HG02870 (cell line): Measurements from ENCODE around the gene TTN.
A peak's percentile ranks its signal among the peaks of the same experiment; 100 is the strongest.

Experiments
- ATAC-seq: cut with Tn5 transposase; IDR thresholded peaks from one replicate; pipeline ENCODE4 v1.9.1; 2021; ENCODE audit warnings: mild to moderate bottlenecking, moderate library complexity; ENCODE audit not compliant: unreplicated experiment

TTN gene

GRCh38 chr2:178819147-178819875 lies 12.1 kb upstream of the TTN start:
- ATAC-seq = no peak

GRCh38 chr2:178811901-178812300 lies 4.7 kb upstream of the TTN start:
- no peak for ATAC-seq

DNA sequence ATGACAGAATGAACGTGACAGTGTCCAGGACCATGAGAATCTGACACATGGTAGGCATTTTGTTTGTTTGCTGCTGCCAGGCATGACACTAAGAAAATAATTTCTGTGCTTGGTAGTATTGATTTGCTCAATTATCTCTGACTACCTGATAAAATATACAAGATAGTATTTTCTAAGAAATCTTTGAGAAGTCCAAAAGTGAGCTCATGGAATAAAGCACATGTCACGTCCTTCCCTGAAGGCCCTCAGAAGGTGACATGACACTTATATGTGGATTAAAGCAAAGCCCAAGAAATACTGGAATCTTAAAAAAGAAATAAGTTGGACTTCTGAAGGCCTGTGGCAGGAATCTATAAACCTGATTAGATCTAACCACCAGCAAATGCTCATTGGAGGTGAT lies 3.8 kb upstream of the TTN start:
- ATAC-seq = no peak

DNA sequence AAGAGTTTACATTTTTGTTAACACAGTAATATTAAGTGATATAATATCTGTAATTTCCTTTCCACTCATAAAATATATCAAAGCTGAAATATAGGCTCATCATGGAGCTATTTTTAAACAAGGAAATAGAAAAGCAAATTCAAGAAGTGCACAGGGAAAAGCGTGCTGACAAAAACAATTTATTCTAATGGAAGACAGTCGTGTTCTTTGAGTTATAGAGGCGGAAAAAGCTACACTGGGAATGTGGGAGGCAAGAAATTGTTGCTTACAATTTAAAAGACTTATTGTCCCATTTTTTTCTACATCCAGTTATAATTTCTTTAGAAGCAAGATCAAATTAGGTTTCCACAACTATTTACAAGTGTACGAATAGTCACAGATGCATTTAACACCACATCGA lies 3.2 kb upstream of the TTN start:
- no peak for ATAC-seq

- ATAC-seq = no peak
Measured at GRCh38 chr2:178806543-178806942, 680 bp downstream of the TTN start.

- ATAC-seq = no peak
Measured at GRCh38 chr2:178805457-178805856, 1.8 kb downstream of the TTN start.

DNA sequence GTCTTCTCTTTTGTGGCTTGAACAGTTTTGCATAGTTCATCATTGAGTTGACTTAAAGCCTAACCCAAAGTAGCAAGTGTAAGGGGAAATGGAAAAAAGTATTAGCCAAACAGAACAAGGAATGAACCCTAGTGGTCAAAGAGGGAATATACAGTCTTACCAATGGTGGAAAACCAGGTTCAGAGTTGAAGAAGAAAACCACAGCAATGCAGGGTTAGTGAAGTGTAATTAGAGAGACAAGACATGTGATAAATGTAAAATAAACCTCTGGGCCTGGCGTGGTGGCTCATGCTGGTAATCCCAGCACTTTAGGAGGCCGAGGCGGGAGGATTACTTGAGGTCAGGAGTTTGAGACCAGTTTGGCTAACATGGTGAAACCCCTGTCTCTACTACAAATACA lies 2.4 kb downstream of the TTN start:
- ATAC-seq = peak; percentile 54

DNA sequence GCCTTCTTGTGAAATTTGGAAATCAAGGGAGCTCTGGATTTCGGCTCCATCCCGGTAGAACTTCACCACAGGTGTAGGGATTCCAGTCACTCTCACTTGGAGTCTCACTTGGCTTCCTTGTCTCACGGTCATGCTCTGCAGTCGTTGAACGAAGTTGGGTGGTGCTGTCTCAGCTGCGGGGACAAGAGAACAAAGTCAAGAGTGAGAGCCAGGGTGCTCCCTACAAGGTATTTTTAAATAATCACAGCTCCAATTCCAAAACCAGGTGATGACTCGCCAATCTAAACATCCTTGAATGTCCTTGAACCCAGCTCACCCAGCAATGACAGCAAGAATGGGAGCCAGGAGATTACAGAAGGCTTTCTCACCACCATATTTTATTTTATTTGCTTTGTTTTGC lies 6.7 kb downstream of the TTN start:
- no peak for ATAC-seq

DNA sequence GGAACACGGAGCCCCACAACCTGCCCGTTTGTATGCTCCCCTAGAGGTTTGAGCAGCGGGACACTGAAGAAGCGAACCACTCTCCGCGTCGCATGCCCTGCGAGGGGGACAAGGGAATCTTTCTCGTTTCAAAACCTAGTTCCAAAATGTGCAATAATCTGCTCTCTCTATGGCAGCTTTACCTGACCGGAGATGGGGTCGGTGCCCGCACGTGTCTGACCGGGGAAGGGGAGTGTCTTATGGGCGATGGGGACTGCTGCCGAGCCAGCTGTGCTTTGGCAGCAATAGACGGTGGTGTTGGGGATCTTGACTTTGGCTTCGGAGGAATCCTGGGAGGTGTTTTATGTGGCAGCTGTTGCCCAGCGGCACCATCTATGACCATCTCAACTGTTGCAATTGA lies 7.9 kb downstream of the TTN start:
- no peak for ATAC-seq

DNA sequence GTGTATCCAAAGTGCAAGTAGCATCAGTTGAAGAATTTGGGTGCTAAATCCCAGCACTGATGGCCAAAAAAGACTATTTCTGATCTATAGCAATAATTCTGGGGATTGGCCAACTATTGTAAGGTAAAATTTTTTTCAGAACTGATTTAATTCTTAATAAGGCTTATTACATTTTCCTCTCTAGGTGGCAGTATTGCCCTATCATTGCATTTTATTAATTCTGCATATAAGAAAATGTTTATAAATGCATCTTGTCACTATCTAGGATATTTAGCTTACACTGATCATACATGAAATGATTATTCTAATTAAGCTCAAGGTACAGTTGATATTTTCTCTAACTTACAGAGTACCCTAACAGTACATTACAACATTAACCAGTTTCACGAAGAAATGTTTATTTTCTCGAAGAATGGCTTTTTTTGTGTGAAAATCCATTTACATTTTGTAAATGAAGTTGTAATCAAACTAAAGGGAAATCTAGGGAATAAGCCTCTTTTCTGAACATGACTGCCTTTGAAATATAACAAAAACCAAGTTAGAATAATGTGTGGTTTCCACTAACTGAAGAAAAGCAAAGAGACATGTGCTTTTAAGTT lies 11.0 kb downstream of the TTN start:
- no peak for ATAC-seq

DNA sequence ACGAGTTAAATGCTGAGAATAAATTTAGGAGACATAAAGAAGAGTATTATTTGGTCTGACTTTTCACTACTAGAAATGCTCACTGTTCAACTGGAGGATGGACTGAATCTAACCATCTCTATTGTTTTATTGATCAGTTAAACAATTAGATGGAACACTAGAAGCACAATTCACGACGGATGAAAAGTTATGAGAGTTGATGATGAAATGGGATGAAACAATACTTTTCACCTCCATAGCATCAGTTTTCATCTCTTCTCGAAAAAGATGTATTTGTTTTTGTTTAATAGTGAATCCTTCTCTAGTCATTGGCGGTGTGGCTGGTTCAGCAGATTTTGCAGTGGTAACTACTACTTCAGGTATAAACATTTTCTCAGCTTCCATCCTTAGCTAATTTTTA lies 19.3 kb downstream of the TTN start:
- no peak for ATAC-seq

DNA sequence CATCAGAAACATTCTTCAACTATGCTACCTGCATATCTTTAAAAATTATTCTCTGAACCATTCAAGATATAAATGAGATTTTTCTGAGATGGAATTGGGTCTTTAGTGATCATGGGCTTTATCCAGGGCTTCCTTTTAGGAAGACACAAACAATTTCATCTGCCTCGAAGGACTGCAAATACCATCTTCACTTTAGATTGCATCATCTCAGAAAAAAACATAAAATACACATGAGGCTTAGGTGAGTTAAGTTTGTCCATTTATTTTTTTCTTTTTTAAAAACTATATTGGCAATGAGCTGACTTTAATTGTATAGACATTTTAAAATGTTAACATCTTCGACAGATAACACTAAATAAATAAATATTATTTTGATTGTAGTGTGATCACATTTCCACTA lies 20.1 kb downstream of the TTN start:
- ATAC-seq = no peak

GRCh38 chr2:178783889-178784288 lies 23.3 kb downstream of the TTN start:
- ATAC-seq = no peak

DNA sequence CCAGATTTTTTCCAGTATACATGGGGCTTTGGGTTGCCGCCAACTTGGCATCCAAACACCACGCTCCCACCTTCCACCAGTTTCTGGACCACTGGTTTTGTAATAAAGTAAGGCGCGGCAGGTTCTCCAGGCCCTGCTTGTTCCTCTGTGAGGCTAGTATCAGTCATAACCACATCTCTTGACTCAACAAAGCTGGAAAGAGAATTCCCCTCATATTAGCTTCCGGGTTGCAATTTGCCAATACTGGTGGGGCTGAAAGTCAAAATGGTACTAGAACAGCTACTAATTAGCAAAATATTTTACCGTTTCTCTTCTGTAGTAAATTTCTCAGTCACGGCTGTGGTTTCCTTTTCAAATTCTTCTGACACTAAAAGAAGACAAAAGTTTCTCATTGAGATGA lies 25.0 kb downstream of the TTN start:
- peak; percentile 70 for ATAC-seq

DNA sequence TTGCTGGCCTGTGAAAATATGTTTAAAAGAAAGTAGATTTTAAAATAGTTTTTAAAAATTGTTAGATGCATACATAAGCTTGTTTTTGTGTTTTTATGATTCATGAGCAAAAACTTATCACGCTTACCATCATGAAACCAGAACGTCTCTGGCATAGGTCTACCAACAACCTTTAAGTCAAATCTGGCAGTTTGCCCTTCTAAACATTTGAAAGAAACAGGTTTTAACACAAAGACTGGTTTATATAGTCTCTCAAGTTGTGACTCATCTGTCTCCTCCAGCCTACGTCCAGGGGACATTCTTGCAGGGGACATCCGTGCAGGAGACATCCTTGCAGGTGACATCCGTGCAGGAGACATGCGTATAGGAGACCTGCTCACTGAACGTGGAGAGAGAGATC lies 29.6 kb downstream of the TTN start:
- ATAC-seq = no peak

DNA sequence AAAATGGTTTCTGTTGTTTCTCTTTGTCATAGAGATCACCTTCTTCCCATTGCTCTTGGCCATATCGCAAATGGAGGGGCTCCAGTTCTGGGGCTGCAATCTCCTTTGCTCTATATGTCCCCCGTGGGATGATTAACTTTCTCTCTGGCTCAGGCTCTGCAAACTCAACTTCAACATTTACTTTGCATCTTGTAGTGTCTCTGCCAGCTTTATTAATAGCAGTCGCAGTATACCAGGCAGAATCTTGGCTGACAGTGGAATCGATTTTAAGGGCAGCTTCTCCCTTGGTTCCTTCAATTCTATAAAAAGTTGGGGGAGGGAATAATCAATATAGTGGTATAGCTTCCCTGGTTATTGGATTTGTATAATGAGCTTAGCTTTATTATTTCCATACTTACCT lies 30.5 kb downstream of the TTN start:
- no peak for ATAC-seq

- ATAC-seq = no peak
Measured at GRCh38 chr2:178775975-178776374, 31.2 kb downstream of the TTN start.

- no peak for ATAC-seq
Measured at GRCh38 chr2:178770518-178770917, 36.7 kb downstream of the TTN start.

DNA sequence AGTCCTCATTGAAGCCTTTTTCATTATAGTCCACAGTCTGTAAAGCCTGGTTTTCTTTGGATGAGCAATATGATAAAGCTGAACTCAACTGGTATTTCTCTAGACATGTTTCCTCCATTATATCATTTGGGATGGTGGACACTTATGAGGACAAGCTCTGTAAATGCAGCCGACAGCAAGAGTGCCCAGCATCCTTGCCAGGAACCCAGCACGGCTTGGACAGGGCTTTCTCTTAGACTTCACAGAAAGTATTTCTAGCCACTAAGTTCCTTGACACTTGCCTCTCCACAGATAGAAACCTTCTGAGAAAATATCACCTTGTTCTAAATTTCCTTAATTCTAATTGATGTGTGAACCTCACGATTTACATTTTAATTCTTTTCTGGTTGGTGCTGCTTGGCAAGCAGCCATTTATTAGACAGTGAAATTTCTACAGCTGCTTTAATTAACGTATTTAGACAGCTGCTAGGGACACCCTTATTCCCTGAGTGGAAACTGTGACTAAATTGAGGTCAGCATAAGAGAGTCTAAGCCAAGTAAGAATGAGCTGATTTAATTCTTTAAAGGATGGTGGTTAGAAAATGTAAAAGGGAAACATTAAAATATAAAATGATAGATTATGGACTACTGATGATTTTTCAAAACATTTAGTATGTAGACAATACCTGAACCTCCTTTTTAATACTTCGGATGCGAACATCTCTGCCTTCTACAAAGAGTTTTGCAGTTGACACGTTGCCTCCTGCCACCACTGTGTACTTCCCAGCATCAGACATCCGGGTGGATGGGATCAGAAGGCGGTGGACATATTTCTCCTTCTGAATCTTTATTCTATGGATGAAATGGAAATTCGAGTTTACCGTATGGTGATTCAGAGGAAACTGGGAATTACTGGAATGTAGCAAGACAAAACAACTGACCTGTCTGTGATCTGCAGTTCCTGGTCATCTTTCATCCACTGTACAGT lies 39.8 kb downstream of the TTN start:
- no peak for ATAC-seq

- ATAC-seq = no peak
Measured at GRCh38 chr2:178764097-178764496, 43.1 kb downstream of the TTN start.

- peak; percentile 77 for ATAC-seq
Measured at GRCh38 chr2:178761759-178762371, 45.4 kb downstream of the TTN start.
